Measurements from ENCODE around the gene OXGR1. TPM values are rescaled to one million over a fixed set of nuclear protein-coding genes. Genes with fewer than 3 reads are reported as not detected.

Gene OXGR1
- total RNA-seq, 2 donors from 2014 or later, result 0.27 TPM; not detected in 1

- intact Hi-C loops (cut with DNase I), result no loop called here
- 76% methylated on average over 4 of the region's 4 CpGs for WGBS
Measured at GRCh38 chr13:96996107-96996506, 1.8 kb upstream of the OXGR1 start.

GRCh38 chr13:96994858-96995243 lies 575 bp upstream of the OXGR1 start:
- no peak overlapping the region for H3K4me3 ChIP-seq
- intact Hi-C loops (cut with DNase I), result no loop called here
- 58% methylated on average over 10 of the region's 10 CpGs for WGBS

More at GRCh38 chr13:96996107-96996506, 1.8 kb upstream of the OXGR1 start:
- Histone ChIP-seq H3K4me1 (replicated peaks) (no peaks in the 10 kb centered on the region), H3K36me3 (no peaks in the 10 kb centered on the region), H3K9me3 (no peaks in the 10 kb centered on the region), H3K4me3 (no peak overlapping the region), H3K27ac (no peak overlapping the region), H3K27me3 (replicated peaks; ENCODE audit: insufficient read depth) (no peaks in the 10 kb centered on the region)
- no peak for DNase-seq (ENCODE audit: low spot score)
- TF ChIP-seq POLR2A (IDR thresholded peaks at IDR 0.05) (no peak), POLR2AphosphoS5 (IDR thresholded peaks at IDR 0.05) (no peak), CTCF (IDR thresholded peaks at IDR 0.05) (no peak)

GRCh38 chr13:96993634-96994016 lies 651 bp downstream of the OXGR1 start:
- Histone ChIP-seq H3K27ac (no peak overlapping the region), H3K4me3 (peak overlapping the region; percentile 31 to 32), H3K36me3 (no peaks in the 10 kb centered on the region), H3K4me1 (replicated peaks) (no peaks in the 10 kb centered on the region), H3K9me3 (no peaks in the 10 kb centered on the region), H3K27me3 (replicated peaks; ENCODE audit: insufficient read depth) (no peaks in the 10 kb centered on the region)
- WGBS, result 20% methylated on average over 8 of the region's 8 CpGs
- no peak for DNase-seq (ENCODE audit: low spot score)
- TF ChIP-seq CTCF (IDR thresholded peaks at IDR 0.05) (no peak), POLR2AphosphoS5 (IDR thresholded peaks at IDR 0.05) (no peak), POLR2A (IDR thresholded peaks at IDR 0.05) (no peak)
- intact Hi-C loops (cut with DNase I), result no loop called here

More at GRCh38 chr13:96994858-96995243, 575 bp upstream of the OXGR1 start:
- Histone ChIP-seq H3K27me3 (replicated peaks; ENCODE audit: insufficient read depth) (no peaks in the 10 kb centered on the region), H3K36me3 (no peaks in the 10 kb centered on the region), H3K4me1 (replicated peaks) (no peaks in the 10 kb centered on the region), H3K27ac (no peak overlapping the region), H3K9me3 (no peaks in the 10 kb centered on the region)
- no peak for DNase-seq (ENCODE audit: low spot score)
- no peak for TF ChIP-seq CTCF (IDR thresholded peaks at IDR 0.05)
- TF ChIP-seq POLR2AphosphoS5 (IDR thresholded peaks at IDR 0.05), result no peak
- no peak for TF ChIP-seq POLR2A (IDR thresholded peaks at IDR 0.05)

- WGBS, result 93% methylated on average over 2 of the region's 2 CpGs
- H3K36me3 ChIP-seq, result no peaks in the 10 kb centered on the region
- TF ChIP-seq CTCF (IDR thresholded peaks at IDR 0.05) (no peak), POLR2A (IDR thresholded peaks at IDR 0.05) (no peak), POLR2AphosphoS5 (IDR thresholded peaks at IDR 0.05) (no peak)
- intact Hi-C loops (cut with DNase I), result no loop called here
- no peaks in the 10 kb centered on the region for H3K4me1 ChIP-seq (replicated peaks)
- H3K4me3 ChIP-seq, result no peak overlapping the region
- no peaks in the 10 kb centered on the region for H3K27me3 ChIP-seq (replicated peaks; ENCODE audit: insufficient read depth)
- no peak for DNase-seq (ENCODE audit: low spot score)
- no peaks in the 10 kb centered on the region for H3K9me3 ChIP-seq
- no peak overlapping the region for H3K27ac ChIP-seq
Measured at GRCh38 chr13:96992633-96993032, 1.6 kb downstream of the OXGR1 start.

GRCh38 chr13:96991072-96991471 lies 3.2 kb downstream of the OXGR1 start:
- no peaks in the 10 kb centered on the region for H3K4me1 ChIP-seq (replicated peaks)
- no peaks in the 10 kb centered on the region for H3K36me3 ChIP-seq
- TF ChIP-seq POLR2A (IDR thresholded peaks at IDR 0.05) (no peak), POLR2AphosphoS5 (IDR thresholded peaks at IDR 0.05) (no peak), CTCF (IDR thresholded peaks at IDR 0.05) (no peak)
- no peak overlapping the region for H3K4me3 ChIP-seq
- no peak overlapping the region for H3K27ac ChIP-seq
- DNase-seq (ENCODE audit: low spot score), result no peak
- H3K27me3 ChIP-seq (replicated peaks; ENCODE audit: insufficient read depth), result no peaks in the 10 kb centered on the region
- no peaks in the 10 kb centered on the region for H3K9me3 ChIP-seq
- intact Hi-C loops (cut with DNase I), result no loop called here
- 57% methylated on average over 3 of the region's 3 CpGs for WGBS
